GM12801 (cell line): ENCODE results near the gene MRPL10.

Experiments
- CTCF ChIP-seq: IDR thresholded peaks from one replicate; pipeline ENCODE4 v1.5.1; 2011; ENCODE audit warnings: control low read depth; ENCODE audit not compliant: insufficient read length; ENCODE audit errors: extremely low read depth

The MRPL10 gene

GRCh38 chr17:47873200-47874090, 42.1 kb upstream of the MRPL10 start:
- TF ChIP-seq CTCF: no peak

GRCh38 chr17:47872651-47873161, 41.4 kb upstream of the MRPL10 start:
- TF ChIP-seq CTCF: no peak

GRCh38 chr17:47872019-47872650, 40.8 kb upstream of the MRPL10 start:
- no peak for TF ChIP-seq CTCF

- no peak for TF ChIP-seq CTCF
Measured at GRCh38 chr17:47871048-47871447, 39.7 kb upstream of the MRPL10 start.

- TF ChIP-seq CTCF: no peak
Measured at GRCh38 chr17:47870056-47870455, 38.7 kb upstream of the MRPL10 start.

GRCh38 chr17:47869114-47869513, 37.8 kb upstream of the MRPL10 start:
- TF ChIP-seq CTCF: no peak

- no peak for TF ChIP-seq CTCF
Measured at GRCh38 chr17:47867813-47868533, 36.6 kb upstream of the MRPL10 start.
